Bronchus fibroblast of lung (primary cell): ENCODE data around the gene MAEA. TPM values are rescaled to one million over a fixed set of nuclear protein-coding genes. Genes with fewer than 3 reads are reported as not detected.

Experiments used
- total RNA-seq: library from RNA; depleted of rRNA; stranded (reverse); fragments of >200 nt; gene quantifications from 2 replicates; pipeline ENCODE4 v1.2.3, GENCODE V29; 2015

Gene MAEA
- total RNA-seq: 71.2 and 73.8 TPM in 2 replicates

DNA sequence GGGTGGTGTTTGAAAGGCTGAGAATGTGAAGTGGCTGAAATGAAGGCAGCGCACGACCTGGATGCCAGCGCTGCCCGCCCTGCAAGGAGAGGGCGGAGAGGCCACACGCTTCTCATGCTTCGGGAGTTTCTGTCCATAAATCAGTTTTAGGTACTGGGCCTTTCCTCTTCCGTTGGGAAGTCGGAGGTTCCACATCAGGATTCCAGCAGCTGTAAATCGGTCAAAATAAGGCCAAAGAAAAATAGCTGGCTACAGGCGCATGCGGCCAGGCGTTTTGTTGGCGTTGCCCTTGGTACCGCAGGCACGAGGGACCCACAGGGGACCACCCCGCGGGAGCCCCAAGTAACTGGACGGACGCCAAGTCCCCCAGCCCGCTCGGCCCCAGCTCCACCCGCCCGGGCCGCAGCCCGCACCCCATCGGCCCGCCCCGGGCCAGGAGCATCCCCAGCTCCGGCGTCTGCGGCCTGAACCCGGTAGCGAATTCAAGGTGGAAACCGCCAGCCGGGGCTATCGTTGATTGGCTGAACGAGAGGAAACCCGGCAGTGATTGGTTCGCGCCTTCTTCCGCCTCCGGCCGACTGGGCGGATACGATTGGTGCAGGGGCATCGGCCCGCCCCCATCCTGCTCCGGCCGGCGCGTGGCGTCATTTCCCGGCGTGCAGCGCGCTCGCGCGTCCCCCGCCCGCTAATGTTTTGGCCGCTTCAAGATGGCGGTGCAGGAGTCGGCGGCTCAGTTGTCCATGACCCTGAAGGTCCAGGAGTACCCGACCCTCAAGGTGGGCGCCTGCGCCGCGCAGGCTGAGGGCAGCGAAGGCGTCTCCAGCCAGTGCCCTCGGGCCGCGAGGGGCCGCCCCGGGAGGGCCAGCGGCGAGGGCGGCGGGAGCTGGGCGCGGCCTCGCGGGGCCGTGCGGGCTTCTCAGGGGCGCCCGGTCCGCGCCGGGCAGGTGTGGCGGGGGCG lies at the start of gene MAEA:
Gene MAEA, plus strand, starts transcription at position 685 of the 958 bp plus-strand sequence. Its CDS starts 23 bp downstream, at position 708.

DNA sequence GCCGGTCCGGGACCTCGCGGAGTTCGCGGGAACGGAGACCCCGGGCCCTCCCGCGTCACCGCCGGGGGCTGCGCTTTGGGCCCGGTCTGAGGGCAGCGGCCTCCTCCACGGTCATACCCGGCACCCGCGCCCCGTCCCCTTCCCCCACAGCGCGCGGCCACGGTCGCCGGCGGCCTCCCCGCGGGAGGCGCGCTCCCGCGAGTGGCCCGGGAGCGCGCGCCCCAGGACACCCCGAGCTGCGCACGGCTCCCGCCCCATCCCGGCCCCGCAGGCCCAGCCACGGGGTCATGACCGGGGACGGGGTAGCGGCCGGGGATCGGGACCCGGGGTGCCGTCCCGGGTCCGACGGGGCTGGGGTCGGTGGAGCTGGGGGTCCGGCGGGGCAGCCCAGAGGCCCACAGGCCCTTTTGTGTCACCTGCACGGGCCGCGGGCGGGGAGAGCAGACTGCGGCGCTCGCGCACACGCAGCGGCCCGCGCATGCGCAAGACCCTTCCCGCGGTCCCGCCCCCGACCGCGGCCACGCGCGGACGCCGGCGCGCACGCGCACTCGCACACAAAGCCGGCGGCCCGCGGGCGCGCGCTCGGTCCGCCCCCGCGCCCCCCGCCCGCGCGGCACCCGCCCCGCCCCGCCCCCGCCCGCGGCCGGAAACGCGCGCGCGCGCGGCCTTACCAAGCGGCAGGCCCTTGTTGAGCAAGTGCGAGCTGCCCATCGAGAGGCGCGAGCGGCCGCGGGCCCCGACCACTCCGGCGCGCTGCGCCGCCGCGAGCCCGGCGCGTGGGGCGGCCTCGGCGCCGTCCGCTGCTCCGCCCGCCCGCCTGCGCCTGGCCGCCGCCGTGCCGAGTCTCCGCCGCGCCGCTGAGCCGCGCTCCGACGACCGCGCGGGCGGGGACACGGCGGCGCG lies 41.2 kb upstream of the MAEA start, which contains the start of gene CTBP1:
Gene CTBP1, minus strand, starts transcription at position 886 of the 903 bp plus-strand sequence. CDS start 7,799 bp downstream, outside the sequence.

DNA sequence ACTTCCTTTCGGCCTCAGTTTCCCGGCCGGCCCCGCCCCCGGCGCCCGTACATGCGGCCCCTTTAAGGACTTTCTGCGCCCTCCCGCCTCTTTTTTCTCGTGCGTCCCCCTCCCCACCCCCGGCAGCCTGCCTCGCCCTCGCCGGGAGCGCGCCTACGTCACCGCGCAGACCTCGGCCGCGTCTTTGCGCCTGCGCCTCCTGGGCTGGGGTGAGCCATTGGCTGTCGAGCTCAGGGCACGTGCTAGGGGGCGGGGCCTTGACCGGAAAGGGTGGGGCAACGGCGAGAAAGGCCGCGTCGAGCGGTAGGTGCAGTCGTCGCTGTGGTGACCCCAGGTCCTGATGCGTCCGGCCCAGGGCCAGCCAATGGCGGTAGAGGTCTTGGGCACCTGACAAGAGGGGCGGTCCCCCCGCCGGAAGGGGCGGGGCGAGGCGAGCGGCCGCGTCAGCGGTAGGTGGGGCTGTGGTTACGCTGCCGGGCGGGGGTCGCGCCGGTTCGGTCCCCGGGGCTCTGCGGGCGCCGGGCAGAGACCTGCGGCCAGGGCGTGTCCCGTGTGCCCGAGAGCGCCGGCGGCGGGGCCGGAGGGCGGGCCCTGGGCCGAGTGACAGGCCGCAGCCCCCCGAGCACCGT lies 57.2 kb downstream of the MAEA start, which contains the start of gene UVSSA:
Gene UVSSA, plus strand, starts transcription at position 428 of the 629 bp plus-strand sequence. CDS start 884 bp downstream, outside the sequence.

Other genes with a start within 250 kb of the MAEA start
- gene RNF212, start 176.3 kb upstream of the MAEA start, total RNA-seq: 0.30 and 0.34 TPM in 2 replicates
- 295 and 321 TPM in 2 replicates for gene SPON2, start 117.3 kb upstream of the MAEA start, total RNA-seq
- gene CTBP1, start 40.8 kb upstream of the MAEA start, total RNA-seq: 196 and 202 TPM in 2 replicates
- 5.2 and 5.4 TPM in 2 replicates for gene UVSSA, start 57.3 kb downstream of the MAEA start, total RNA-seq
- not detected in 2 replicates for gene NKX1-1, start 116.6 kb downstream of the MAEA start, total RNA-seq